ENCODE measurements around the gene JAZF1. TPM values are rescaled to one million over a fixed set of nuclear protein-coding genes. Genes with fewer than 3 reads are reported as not detected.
A peak's percentile ranks its signal among the peaks of the same experiment; 100 is the strongest.

JAZF1 gene
- total RNA-seq, 1 experiment from 2014 or later = 6.9 TPM

DNA sequence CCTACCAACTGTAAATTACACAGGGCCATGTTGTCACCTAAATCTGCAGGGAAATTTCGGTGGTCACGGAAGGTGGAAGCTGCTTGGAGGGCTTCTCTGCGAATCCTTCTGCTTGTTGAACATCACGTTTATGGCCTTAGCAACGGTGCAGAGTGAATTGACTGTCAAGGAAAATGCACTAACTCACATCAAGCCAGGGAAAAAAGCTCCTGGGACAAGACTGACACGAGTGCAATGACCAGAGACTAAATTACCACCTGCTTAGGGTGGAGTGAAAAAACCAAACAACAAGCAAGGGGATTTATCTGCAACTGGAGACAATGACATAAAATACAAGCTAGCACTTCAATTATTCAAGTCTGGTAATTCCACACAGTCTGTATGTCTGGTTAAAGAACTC lies 211.2 kb downstream of the JAZF1 start:
- DNase-seq (ENCODE audit: low read depth) = no peak

DNA sequence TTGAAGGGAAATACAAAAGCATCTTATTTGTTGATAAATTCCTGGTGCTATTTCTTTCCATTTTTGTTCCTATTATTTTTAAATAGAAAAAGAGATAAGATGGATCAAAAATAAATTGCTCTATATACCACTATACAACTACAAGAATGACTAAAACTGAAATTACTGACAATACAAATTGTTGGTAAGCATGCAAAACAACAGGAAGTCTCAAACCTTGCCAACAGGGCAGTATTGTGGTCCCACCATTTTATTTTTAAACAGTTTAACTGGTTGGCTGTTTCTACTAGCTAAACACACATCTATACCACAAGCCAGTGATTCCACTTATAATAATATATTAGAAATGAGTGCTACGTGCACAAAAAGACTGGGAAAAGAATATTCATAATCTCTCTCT lies 213.0 kb downstream of the JAZF1 start:
- no peak for DNase-seq (ENCODE audit: low read depth)

DNA sequence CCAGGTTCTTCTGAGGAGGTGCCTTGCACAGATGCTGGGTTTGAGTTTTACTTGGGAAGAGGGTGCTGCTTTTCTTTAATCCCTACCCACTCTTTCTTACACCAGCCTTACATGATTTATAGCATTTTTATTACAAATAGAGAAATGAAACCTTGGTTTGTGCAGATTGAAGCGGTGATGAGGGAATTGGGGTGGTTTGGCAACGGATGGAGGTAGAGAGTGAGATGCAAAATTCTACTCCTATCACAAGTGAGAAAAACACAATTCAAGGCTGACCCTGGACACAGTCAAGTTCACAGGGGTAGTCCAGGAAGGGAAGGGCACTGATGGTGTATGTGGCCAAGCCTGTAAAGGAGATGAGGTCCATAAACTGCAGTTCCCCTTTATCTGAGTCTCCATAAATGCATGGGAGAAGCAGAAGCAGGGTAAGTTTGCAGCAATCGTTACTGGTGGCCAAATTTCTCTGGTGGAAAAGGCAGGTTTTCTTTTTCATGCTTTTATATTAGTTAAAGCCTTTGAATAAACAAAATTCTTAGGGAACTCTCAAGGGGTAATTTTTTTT lies 214.3 kb downstream of the JAZF1 start:
- DNase-seq (ENCODE audit: low read depth) = no peak

DNA sequence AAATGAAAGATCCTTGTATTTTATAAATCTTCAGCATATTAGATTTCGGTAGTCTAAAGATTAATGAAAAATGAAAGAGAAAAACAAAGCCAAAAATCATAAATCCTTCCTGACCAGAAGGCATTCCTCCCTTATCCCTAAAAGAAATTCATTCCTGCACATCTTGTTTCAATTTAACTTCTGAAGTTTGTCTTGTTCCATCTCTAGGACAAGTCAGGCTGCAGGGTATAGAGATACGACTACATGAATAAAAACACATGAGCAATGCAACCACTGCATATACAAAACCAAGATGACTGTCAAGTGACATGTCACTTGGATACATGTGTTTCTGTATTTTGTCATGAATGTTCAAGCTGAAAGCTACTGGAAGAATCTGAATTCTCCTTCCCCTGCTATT lies 214.9 kb downstream of the JAZF1 start:
- DNase-seq (ENCODE audit: low read depth) = no peak

DNA sequence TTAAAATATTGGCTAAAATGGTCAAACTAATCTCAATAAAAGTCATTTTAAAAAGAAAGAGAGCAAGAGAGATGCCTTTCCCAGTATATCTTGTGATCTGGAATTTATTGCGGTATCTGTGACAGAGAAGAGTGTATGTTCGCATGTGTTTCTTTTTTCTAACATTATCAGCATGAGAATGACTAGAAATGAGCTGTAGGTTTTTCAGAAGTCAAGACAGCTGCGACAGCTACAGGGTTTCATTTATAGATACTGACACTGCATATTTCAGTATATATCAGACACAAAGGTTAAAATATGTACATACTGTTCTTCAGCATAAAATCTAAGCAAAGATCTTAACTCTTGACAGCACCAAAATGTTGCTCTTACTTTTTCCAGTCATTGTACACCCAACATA lies 215.8 kb downstream of the JAZF1 start:
- DNase-seq (ENCODE audit: low read depth) = no peak

DNA sequence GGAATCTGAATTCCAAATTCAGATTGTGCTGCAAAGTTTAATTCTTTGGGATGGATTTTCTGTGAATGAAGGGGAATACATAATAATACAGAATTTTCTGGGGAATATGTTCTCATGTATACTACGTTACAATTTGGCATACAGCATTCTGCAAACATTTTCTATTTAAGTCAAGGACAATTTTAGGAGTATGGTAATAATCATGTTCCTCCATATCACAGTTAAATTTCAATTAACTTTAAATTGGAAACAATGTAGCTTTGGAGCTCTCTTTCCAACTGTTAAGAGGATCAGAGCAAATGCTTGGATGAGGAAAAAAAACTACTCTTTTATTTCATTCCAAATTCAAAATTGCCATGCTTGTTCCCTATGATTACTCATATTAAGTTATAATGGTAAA lies 217.5 kb downstream of the JAZF1 start:
- DNase-seq (ENCODE audit: low read depth) = no peak

DNA sequence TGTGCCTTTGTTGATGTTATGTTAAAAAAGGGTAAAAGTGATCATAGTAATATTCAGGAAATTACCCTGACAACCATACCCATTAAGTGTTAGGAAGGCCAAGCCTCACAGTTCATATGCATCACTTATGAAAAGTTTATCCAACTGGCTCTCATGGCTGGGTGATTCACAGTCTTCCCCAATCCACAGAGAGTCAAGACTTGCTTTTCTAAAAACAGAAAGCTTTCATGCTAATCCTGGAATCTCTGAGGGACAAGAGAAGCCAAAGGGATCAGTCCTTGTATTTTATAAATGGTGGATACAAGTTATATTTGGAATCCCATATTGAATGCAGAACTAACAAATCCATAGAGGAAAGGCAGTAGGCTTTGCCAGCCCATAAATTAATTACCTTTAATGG lies 218.3 kb downstream of the JAZF1 start:
- peak; percentile 25 for DNase-seq (ENCODE audit: low read depth)

DNA sequence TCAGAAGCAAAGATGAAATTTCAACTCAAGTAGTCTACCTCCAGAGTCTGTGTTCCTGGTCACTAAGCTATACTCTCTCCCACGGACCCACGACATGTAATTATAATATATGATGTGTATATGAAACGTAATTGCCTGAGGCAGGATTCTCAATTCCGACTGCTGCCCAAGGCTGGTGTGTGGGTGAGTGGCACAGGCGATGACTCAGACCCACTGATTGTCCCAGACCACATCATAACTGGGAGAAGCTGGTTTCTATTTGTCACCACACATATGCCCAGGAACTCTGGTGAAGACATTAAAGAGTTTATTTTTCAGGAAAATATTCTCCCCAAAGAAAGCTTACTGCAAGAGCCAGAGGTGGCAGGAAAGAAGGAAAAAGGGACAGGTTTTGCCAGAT lies 219.3 kb downstream of the JAZF1 start:
- DNase-seq (ENCODE audit: low read depth) = peak; percentile 93

DNA sequence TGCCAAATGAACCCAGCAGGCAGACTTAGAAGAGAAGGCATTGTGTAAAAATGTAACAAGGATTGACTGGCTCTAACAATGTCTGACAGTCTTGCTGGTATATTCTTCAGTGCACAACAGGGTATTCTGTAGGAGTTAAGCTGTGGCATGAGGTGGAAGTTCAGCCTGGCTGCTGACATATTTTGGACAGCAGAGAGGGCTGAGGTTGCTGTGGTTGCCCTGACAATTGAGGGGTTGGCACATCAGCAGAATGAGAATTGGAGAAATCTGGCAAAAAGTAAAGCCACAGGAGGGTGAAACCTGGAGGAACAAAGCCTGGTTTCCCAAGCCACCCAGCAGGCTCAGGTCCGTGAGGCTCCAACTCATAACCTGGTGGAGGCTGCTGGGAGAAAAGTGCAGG lies 220.2 kb downstream of the JAZF1 start:
- no peak for DNase-seq (ENCODE audit: low read depth)

DNA sequence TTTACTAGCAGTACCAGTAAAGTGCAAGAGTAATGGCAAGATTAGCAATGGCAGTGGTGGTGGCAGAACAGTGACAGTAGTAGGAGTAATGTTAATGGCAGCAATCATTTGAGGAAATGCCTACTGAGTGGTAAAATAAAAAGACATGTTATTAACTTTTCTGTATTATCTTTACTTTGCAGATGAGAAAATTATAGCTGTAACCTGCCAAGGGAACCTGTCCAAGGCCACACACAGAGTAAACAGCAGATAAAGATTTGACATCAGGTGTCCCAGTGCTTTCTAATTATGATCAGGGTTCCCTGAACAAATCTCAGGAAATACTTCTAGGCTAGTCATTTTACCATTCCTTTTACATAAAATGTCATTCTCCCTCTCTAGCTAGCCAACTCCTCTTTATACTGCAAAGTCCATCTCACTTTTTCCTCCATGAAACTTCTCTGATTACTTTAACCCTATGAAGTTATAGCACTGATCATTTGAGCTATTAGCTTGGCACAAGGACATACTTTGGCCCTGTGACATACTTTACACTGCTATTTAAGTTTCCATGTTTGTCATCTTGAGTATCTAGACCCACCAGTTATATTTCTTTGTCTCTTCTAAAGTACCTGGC lies 221.6 kb downstream of the JAZF1 start:
- DNase-seq (ENCODE audit: low read depth) = no peak

DNA sequence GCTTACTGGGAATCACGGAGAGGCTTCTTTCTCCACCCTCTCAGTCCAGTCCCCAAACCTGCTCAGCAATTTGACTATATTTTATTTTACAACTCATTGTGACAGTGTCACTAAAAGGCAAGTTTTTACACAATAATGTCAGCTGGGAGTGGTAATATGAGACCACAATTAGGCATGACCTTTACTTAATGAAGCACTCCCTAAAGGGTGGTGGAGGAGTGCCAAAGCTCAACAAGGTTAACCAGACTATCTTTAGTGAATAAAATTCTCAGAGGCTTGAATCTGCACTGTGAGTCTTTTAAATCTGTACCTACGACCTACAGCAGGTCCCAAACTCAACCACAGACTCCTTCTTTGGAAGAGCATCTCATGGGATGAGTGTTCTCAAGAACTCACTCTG lies 225.0 kb downstream of the JAZF1 start:
- DNase-seq (ENCODE audit: low read depth) = no peak

DNA sequence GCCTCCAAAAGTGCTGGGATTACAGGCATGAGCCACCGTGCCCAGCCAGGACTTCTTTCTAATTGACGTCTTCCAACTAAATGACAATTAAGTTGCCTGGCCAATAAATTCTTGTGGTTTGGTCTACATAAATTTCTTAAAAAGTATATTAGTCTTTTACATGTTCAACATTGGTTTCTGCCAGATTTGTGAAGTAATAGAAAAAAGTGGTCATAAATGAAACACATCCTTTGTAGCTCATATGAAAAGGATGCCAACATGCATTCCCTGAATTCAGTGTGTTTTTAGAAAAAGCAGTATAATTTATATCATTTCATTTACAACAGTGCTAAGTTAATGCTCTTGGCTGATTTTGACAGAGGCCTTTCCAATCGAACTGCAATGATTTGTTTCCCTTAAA lies 225.6 kb downstream of the JAZF1 start:
- DNase-seq (ENCODE audit: low read depth) = no peak

DNA sequence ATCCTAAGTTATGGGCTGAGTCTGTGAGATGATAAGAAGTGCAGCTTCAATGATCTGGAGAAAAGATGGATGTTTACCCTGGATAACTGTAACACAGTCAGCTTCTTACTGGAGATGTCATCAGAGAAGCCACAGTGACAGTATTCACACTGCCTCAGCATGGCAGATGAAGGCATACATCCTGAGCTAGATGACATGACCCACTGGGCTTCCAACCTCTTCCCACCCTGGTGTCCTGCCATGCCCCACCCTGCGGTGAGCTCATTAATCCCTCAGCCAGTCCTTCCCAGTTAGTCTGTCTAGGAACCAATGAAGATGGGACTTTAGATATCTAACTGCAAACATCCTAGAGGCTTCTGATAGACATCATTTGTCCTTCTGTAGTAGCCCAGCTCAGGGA lies 226.8 kb downstream of the JAZF1 start:
- no peak for DNase-seq (ENCODE audit: low read depth)

DNA sequence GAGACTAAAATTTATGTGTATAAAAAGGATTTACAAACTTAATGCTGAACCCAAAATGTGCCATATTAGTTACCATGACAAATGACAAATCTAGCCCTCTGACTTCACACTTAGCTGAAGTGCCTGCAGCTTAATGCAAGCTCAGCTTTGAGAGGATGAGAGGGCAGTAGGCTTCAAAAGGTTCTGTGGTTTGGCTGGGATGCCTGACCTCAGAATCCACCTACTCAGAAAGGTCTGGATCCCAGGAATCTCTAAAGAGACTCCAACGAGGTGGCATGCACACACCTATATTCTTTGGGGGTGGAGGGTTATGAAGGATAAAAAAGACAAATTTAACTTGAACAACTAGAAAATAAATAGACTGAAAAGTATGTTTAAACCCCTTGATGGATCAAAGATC lies 227.2 kb downstream of the JAZF1 start:
- peak; percentile 35 for DNase-seq (ENCODE audit: low read depth)

DNA sequence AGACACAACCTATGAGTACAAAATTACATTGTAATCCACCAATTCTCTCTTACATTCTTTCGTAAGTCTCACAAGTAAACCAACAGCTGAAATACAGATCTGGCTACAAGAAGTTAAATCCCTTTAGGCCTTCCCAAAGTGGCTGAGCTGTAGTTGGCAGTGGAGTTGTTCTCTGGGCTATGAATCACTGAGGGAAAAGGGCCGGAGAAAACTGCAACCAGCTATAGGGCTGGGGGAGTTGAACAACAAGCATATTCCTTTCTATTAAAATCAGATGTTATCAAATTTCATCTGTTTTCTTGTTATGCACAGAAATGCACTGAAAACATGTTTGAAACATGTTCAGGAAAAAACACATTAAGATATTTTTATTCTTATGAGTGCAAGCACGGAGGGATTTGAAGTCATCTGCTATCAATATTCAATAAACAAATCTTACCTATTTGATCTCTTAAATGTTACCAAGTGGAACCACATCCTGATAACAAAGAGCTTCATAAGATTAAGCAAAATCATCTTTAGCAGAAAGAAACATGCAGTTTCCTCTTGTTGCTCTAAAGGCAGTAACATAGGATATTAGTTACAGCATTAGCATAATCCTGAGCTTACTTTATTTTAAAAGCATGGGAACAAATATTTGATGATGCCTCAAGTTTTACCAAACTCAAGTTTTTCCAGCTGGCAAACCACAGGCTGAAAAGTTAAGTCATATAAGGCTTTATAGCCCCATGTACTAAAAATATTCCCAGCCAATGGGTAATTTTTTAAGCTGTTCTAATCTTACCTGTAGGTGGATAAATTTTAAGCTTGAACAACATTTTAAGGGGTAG lies 227.9 kb downstream of the JAZF1 start:
- DNase-seq (ENCODE audit: low read depth) = no peak

DNA sequence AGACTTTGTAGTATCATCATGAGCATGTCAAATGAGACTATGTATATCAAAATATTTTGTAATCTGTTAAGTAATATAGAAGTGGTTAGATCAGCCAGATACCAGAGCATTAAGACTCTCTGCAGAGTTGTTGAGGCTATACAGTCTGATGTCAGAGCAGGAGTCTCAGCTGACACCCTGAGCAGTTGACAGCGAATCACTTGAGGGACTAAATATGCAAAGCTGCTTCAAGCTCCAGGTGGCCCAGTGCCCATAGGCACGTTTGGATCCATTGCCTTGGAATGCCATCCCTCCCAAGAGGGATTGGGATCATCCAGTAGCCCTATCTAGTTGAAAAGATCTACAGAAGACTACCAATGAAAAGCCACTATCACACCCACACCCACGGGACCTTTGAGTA lies 230.5 kb downstream of the JAZF1 start:
- no peak for DNase-seq (ENCODE audit: low read depth)

DNA sequence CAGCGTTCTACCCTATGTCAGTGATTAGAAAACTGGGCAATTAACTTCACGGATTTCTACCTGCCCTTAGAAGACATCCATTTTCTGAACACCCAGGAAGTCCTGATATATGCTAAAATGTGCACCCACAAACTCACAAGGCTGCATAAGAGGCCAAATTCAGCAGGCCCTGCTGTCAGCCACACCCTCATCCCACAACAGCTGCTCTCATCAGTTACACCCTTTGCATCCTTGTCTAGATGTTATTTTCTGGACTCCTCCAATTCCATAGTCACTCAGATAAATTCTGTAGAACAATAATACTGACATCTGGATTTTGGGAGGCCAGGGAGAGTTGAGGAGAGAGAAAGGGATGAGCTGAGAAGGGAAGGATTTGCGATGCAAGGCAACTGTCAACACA lies 231.7 kb downstream of the JAZF1 start:
- DNase-seq (ENCODE audit: low read depth) = no peak

DNA sequence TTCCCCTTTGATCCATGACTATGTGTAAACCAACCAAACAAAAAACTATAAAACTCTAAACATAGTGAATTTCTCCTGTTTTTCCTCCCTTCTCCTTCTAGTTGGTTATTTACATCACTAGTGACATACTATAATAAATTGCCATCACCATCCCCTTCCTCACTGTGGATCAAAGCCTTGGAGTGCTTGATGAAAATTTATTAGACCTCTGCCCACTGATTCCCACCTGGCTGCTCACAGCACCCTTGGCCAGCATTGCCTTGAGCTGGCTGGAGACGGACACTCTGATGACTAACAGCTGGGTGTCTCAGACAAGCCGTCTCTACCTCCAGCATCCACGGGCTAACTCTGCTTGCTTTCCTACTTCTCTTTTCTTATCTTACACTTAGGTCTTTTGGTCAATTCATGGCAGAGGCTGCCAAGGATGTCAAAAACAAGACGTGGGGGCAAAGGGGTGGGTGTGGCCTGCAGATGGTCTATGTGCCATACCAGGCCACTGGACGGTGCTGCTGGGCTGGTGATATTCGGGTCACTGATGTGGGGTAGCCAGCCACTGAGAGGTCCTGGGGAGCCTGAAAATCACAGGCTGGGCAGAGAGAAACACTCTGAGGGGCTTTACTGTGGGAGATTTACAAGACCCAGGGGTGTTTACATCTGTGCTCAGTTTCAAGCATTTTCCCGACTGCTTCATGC lies 232.9 kb downstream of the JAZF1 start:
- peak; percentile 23 for DNase-seq (ENCODE audit: low read depth)

DNA sequence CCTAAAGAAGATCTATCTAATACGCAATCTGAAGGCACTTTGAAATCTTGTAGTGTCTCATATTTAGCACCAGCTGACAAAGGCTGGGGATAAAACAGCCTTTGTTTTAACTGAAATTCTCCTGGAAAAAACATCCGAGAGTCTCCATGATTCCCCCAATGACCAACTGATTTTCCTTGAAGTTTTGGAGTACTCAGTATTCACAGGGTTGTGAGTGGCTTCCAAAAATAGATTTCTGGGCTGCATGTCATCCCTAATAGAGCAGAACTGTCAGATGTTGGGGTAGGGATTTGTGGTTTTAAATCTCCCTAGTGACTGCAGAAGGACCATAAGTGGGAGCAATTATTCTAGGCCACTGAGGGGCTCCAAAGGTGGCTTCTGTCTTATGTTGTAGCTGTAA lies 234.2 kb downstream of the JAZF1 start:
- DNase-seq (ENCODE audit: low read depth) = no peak

DNA sequence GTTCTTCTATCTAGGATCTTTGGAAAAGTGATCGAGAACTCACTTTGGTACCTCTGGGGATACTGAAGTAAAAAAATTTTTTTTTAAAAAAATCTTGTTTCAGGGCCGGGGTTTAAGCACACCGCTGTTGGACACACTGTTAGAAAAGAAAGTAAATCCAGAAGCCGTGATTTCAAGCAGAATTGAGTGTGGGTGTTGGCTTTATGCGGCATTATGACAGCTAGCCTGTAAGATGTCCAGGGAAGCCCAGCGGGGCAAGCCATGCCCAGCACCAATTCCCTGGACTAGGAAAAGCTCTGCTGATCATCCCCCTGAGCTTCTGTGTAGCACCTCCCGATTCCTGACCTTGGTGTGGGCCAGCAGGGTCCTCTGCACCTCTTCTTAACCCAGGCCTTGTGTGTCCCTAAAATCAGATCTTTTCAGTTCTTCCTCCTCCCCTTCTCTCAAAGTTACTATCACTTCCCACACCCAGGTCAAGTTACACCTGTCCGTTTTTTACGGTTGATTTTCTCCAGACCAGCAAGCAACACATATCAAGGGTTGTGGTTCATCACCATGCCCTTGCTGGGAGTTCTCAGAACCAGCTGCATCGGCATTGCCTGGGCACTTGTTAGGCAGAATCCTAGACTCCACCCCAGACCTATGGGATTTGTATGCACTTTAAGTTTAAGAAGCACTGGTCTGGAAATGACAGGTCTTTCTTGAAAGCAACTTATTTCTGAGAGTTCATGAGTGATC lies 235.4 kb downstream of the JAZF1 start:
- no peak for DNase-seq (ENCODE audit: low read depth)

DNA sequence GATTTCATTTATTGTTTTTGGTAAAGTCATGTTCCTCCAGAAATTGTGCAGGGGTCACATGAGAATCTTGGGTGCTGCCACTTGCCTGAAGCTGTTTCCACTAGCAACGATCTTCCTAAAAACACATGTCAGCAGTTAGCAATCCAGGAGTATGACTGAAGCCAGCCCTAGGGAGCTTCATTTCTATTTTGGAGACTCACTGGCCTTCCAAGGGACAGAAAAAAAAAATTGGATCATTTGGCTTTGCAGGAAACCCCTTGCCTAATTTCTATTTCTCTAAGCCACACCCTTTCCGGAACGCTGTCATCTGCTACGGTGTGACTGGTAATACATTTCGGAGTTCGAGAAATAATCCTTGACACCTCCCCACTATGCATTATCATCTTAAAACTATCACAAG lies 236.0 kb downstream of the JAZF1 start:
- no peak for DNase-seq (ENCODE audit: low read depth)

DNA sequence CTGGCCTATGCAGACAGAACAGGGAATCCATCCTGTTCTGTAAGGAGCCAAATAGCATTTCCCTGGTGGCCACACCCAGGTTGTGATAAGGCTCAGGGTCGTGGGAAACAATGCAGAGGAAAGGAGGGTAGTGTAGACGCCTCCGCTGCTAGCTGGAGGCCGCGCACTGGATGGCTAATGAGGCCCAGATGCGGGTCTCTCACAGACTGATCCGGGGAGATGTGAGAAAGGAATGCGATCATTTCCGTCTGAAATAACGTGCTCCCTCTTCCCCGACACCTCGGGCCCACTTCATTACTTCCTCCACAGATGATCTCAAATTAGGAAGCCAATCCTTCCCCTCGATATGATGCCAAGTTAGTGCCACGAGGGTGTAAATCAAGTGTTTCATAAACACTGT lies 237.4 kb downstream of the JAZF1 start:
- no peak for DNase-seq (ENCODE audit: low read depth)

All from Daoy (cell line).